ENCODE measurements around the gene RGPD3.
"Not testable (repeated sequence)": the region's sequence is repeated elsewhere in the genome, so short reads cannot be mapped to it uniquely, and the experiment has no call there.

DNA sequence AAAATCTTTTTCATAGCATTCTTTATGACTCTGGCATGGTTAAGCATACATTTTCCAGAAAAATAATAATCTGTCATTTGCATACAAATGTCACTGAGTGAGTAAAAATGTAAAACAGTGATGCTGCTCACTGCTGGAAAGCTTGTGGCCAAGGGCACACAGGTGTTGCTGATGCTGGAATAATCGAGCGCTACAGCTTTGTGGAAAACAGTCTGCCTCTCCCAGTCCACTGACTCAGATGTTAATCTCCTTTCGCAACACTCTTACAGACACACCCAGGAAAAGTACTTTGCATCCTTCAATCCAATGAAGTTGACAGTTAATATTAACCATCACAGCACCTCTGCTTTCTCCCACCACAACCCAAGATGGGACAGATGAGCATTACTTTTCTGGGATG is 46.6 kb upstream of the RGPD3 start:
- TF ChIP-seq, protein P1, sequence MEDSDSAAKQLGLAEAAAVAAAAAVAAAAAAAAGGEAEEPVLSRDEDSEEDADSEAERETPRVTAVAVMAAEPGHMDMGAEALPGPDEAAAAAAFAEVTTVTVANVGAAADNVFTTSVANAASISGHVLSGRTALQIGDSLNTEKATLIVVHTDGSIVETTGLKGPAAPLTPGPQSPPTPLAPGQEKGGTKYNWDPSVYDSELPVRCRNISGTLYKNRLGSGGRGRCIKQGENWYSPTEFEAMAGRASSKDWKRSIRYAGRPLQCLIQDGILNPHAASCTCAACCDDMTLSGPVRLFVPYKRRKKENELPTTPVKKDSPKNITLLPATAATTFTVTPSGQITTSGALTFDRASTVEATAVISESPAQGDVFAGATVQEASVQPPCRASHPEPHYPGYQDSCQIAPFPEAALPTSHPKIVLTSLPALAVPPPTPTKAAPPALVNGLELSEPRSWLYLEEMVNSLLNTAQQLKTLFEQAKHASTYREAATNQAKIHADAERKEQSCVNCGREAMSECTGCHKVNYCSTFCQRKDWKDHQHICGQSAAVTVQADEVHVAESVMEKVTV (CRISPR knock-in tag; IDR thresholded peaks at IDR 0.05): not testable (repeated sequence)
- not testable (repeated sequence) for TF ChIP-seq CHD4 (IDR thresholded peaks at IDR 0.05; ENCODE audit: insufficient read depth, insufficient replicate concordance, low read depth, low read length, poor library complexity, severe bottlenecking); ERF (CRISPR knock-in tag; IDR thresholded peaks at IDR 0.05)
